WTC11 (cell line): ENCODE measurements around the gene RRAD. TPM values are rescaled to one million over a fixed set of nuclear protein-coding genes. Genes with fewer than 3 reads are reported as not detected.

Source experiments
- CDX4 ChIP-seq: fragments of 250-450 bp; sonication (Bioruptor Pico); IDR thresholded peaks from 2 replicates; pipeline ENCODE4 v1.9.0; 2021; ENCODE audit warnings: moderate library complexity, mild to moderate bottlenecking, inconsistent platforms, borderline replicate concordance
- CREM ChIP-seq: sonication (generic); formaldehyde crosslinking; IDR thresholded peaks from 2 replicates; pipeline ENCODE4 v1.8.1; 2022; ENCODE audit warnings: mild to moderate bottlenecking, missing genetic modification reagents, moderate library complexity
- EMX1 ChIP-seq: fragments of 250-450 bp; sonication (Bioruptor Pico); IDR thresholded peaks from 2 replicates; pipeline ENCODE4 v1.8.0; 2021; ENCODE audit warnings: mild to moderate bottlenecking
- ERG ChIP-seq: fragments of 250-450 bp; sonication (Bioruptor Pico); IDR thresholded peaks from 2 replicates; pipeline ENCODE4 v1.8.0; 2021; ENCODE audit warnings: mild to moderate bottlenecking
- ESRRA ChIP-seq: sonication (generic); formaldehyde crosslinking; IDR thresholded peaks from 2 replicates; pipeline ENCODE4 v1.8.1; 2022; ENCODE audit warnings: mild to moderate bottlenecking, missing genetic modification reagents, borderline replicate concordance
- FOXJ3 ChIP-seq: sonication (generic); formaldehyde crosslinking; IDR thresholded peaks from 2 replicates; pipeline ENCODE4 v1.9.0; 2021; ENCODE audit warnings: missing genetic modification reagents, mild to moderate bottlenecking, borderline replicate concordance
- FOXK1 ChIP-seq: sonication (generic); formaldehyde crosslinking; IDR thresholded peaks from 2 replicates; pipeline ENCODE4 v1.8.0; 2022; ENCODE audit warnings: mild to moderate bottlenecking, moderate library complexity, missing genetic modification reagents
- FOXP4 ChIP-seq: sonication (generic); formaldehyde crosslinking; IDR thresholded peaks from 2 replicates; pipeline ENCODE4 v1.8.0; 2022; ENCODE audit warnings: mild to moderate bottlenecking, missing genetic modification reagents
- GABPB1 ChIP-seq: sonication (generic); formaldehyde crosslinking; IDR thresholded peaks from 2 replicates; pipeline ENCODE4 v1.8.1; 2023; ENCODE audit warnings: mild to moderate bottlenecking, missing genetic modification reagents
- GRHL2 ChIP-seq: fragments of 250-450 bp; sonication (Bioruptor Pico); IDR thresholded peaks from 2 replicates; pipeline ENCODE4 v1.8.0; 2022; ENCODE audit warnings: mild to moderate bottlenecking, moderate library complexity; ENCODE audit not compliant: insufficient replicate concordance, severe bottlenecking
- IRF2 ChIP-seq: sonication (generic); formaldehyde crosslinking; IDR thresholded peaks from 2 replicates; pipeline ENCODE4 v1.8.0; 2022; ENCODE audit warnings: low read depth, missing genetic modification reagents, borderline replicate concordance
- MYBL2 ChIP-seq: sonication (generic); formaldehyde crosslinking; IDR thresholded peaks from 2 replicates; pipeline ENCODE4 v1.8.1; 2023; ENCODE audit warnings: mild to moderate bottlenecking, moderate library complexity, missing genetic modification reagents
- NFATC4 ChIP-seq: fragments of 250-450 bp; sonication (Bioruptor Pico); IDR thresholded peaks from 2 replicates; pipeline ENCODE4 v1.9.0; 2021; ENCODE audit warnings: mild to moderate bottlenecking
- NFYB ChIP-seq: sonication (generic); formaldehyde crosslinking; conservative IDR thresholded peaks from 2 replicates; pipeline ENCODE4 v1.8.0; 2022; ENCODE audit warnings: low read depth, missing genetic modification reagents
- NR2C2 ChIP-seq: sonication (generic); formaldehyde crosslinking; IDR thresholded peaks from 2 replicates; pipeline ENCODE4 v1.8.0; 2022; ENCODE audit warnings: mild to moderate bottlenecking, missing genetic modification reagents
- PRRX2 ChIP-seq: fragments of 250-450 bp; sonication (Bioruptor Pico); IDR thresholded peaks from 2 replicates; pipeline ENCODE4 v1.8.0; 2021; ENCODE audit warnings: mild to moderate bottlenecking
- SMAD3 ChIP-seq: sonication (generic); formaldehyde crosslinking; IDR thresholded peaks from 2 replicates; pipeline ENCODE4 v1.8.0; 2022; ENCODE audit warnings: missing genetic modification reagents, mild to moderate bottlenecking, borderline replicate concordance
- SOX15 ChIP-seq: fragments of 250-450 bp; sonication (Bioruptor Pico); IDR thresholded peaks from 2 replicates; pipeline ENCODE4 v1.9.0; 2021; ENCODE audit warnings: mild to moderate bottlenecking
- TCF7 ChIP-seq: sonication (generic); formaldehyde crosslinking; IDR thresholded peaks from 2 replicates; pipeline ENCODE4 v1.8.0; 2022; ENCODE audit warnings: mild to moderate bottlenecking, low read depth, missing genetic modification reagents, moderate library complexity
- TP53 ChIP-seq: sonication (generic); formaldehyde crosslinking; IDR thresholded peaks from 2 replicates; pipeline ENCODE4 v1.8.1; 2023; ENCODE audit warnings: mild to moderate bottlenecking, missing genetic modification reagents
- ZNF121 ChIP-seq: sonication (generic); formaldehyde crosslinking; IDR thresholded peaks from 2 replicates; pipeline ENCODE4 v1.8.0; 2023; ENCODE audit warnings: missing genetic modification reagents
- ZNF219 ChIP-seq: sonication (generic); formaldehyde crosslinking; IDR thresholded peaks from 2 replicates; pipeline ENCODE4 v1.8.0; 2023; ENCODE audit warnings: missing genetic modification reagents, mild to moderate bottlenecking, borderline replicate concordance
- ZNF232 ChIP-seq: sonication (generic); formaldehyde crosslinking; IDR thresholded peaks from 2 replicates; pipeline ENCODE4 v1.8.0; 2022; ENCODE audit warnings: mild to moderate bottlenecking, missing genetic modification reagents
- ZNF263 ChIP-seq: sonication (generic); formaldehyde crosslinking; IDR thresholded peaks from 2 replicates; pipeline ENCODE4 v1.8.1; 2022; ENCODE audit warnings: low read depth, mild to moderate bottlenecking, moderate library complexity, missing genetic modification reagents
- ZNF423 ChIP-seq: fragments of 250-450 bp; sonication (Bioruptor Pico); IDR thresholded peaks from 2 replicates; pipeline ENCODE4 v2.1.2; 2022; ENCODE audit warnings: mild to moderate bottlenecking, moderate library complexity
- total RNA-seq: library from RNA; stranded (reverse); gene quantifications from 3 replicates; pipeline ENCODE4 v1.2.3, GENCODE V29; 2021
- TF ChIP-seq, protein P1 (sequence below): sonication (generic); formaldehyde crosslinking; IDR thresholded peaks from 2 replicates; pipeline ENCODE4 v1.8.1; 2023; ENCODE audit warnings: mild to moderate bottlenecking, missing genetic modification reagents
- TF ChIP-seq, protein P2 (sequence below): sonication (generic); formaldehyde crosslinking; IDR thresholded peaks from 2 replicates; pipeline ENCODE4 v1.8.1; 2022; ENCODE audit warnings: mild to moderate bottlenecking, missing genetic modification reagents, moderate library complexity, borderline replicate concordance
- TF ChIP-seq, protein P3 (sequence below): sonication (generic); formaldehyde crosslinking; IDR thresholded peaks from 2 replicates; pipeline ENCODE4 v1.8.0; 2022; ENCODE audit warnings: mild to moderate bottlenecking, missing genetic modification reagents
- TF ChIP-seq, protein P4 (sequence below): sonication (generic); formaldehyde crosslinking; IDR thresholded peaks from 2 replicates; pipeline ENCODE4 v1.8.1; 2023; ENCODE audit warnings: mild to moderate bottlenecking, missing genetic modification reagents, borderline replicate concordance

RRAD gene
- total RNA-seq, 1 experiment from 2014 or later, result 0.52 TPM

DNA sequence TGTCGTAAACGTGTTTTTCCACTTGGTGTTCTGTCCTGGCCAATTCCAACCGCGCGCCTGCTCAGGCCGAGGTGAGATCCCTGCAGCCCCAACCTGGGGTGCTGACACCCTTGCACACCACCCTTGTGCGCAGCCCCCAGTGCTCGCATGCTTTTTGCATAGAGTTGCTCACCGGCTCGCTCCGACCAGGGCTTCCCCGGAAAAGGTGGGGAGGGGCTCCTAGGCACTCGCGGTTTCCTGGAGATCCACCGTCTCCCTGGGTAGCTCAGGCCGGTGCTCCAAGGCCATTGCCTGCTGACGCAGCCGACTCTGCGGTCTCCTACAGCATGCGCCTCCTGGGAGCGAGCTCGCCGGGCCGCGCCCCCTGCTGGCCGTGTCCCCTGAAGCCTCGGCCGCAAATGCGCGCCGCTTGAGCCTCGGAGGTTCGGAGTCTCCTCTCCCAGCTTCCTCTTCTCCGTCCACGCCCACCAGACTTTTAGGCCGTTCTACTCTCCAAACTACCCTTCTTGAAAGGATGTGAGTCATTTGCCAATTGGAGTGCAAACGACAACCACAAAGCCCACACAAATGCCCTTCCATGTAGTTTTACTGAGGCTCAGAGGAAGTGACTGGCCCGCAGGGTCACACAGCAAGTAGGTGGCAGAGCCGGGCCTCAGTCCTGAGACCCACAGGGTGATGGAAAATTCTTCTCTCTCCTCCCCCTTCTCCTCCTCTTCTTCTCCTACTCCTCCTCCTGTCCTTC lies 52.2 kb downstream of the RRAD start (continued):
- no peak for TF ChIP-seq ESRRA (CRISPR knock-in tag)
- no peak for TF ChIP-seq TP53 (CRISPR knock-in tag)
- TF ChIP-seq PRRX2 (CRISPR knock-in tag), result no peak
- TF ChIP-seq, protein P1, sequence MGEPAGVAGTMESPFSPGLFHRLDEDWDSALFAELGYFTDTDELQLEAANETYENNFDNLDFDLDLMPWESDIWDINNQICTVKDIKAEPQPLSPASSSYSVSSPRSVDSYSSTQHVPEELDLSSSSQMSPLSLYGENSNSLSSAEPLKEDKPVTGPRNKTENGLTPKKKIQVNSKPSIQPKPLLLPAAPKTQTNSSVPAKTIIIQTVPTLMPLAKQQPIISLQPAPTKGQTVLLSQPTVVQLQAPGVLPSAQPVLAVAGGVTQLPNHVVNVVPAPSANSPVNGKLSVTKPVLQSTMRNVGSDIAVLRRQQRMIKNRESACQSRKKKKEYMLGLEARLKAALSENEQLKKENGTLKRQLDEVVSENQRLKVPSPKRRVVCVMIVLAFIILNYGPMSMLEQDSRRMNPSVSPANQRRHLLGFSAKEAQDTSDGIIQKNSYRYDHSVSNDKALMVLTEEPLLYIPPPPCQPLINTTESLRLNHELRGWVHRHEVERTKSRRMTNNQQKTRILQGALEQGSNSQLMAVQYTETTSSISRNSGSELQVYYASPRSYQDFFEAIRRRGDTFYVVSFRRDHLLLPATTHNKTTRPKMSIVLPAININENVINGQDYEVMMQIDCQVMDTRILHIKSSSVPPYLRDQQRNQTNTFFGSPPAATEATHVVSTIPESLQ (CRISPR knock-in tag), result no peak
- TF ChIP-seq GRHL2 (CRISPR knock-in tag), result no peak
- no peak for TF ChIP-seq ERG
- TF ChIP-seq, protein P2, sequence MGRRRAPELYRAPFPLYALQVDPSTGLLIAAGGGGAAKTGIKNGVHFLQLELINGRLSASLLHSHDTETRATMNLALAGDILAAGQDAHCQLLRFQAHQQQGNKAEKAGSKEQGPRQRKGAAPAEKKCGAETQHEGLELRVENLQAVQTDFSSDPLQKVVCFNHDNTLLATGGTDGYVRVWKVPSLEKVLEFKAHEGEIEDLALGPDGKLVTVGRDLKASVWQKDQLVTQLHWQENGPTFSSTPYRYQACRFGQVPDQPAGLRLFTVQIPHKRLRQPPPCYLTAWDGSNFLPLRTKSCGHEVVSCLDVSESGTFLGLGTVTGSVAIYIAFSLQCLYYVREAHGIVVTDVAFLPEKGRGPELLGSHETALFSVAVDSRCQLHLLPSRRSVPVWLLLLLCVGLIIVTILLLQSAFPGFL, result no peak
- no peak for TF ChIP-seq TCF7 (CRISPR knock-in tag)
- TF ChIP-seq SMAD3, result no peak
- TF ChIP-seq CREM, result peak; percentile 50; the same call in 1 of the 2 replicates
- TF ChIP-seq ZNF219 (CRISPR knock-in tag), result no peak
- no peak for TF ChIP-seq CDX4 (CRISPR knock-in tag)
- TF ChIP-seq FOXP4 (CRISPR knock-in tag), result no peak
- 0 out of 2 replicates have a peak, but pooled peaks have one; percentile 0 for TF ChIP-seq MYBL2 (CRISPR knock-in tag)
- TF ChIP-seq NFATC4 (CRISPR knock-in tag), result no peak
- no peak for TF ChIP-seq SOX15 (CRISPR knock-in tag)
- TF ChIP-seq ZNF232 (CRISPR knock-in tag), result no peak
- TF ChIP-seq FOXK1 (CRISPR knock-in tag), result no peak
- TF ChIP-seq, protein P3, sequence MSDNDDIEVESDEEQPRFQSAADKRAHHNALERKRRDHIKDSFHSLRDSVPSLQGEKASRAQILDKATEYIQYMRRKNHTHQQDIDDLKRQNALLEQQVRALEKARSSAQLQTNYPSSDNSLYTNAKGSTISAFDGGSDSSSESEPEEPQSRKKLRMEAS (CRISPR knock-in tag), result peak; percentile 94
- peak; percentile 69 for TF ChIP-seq GABPB1
- TF ChIP-seq, protein P4, sequence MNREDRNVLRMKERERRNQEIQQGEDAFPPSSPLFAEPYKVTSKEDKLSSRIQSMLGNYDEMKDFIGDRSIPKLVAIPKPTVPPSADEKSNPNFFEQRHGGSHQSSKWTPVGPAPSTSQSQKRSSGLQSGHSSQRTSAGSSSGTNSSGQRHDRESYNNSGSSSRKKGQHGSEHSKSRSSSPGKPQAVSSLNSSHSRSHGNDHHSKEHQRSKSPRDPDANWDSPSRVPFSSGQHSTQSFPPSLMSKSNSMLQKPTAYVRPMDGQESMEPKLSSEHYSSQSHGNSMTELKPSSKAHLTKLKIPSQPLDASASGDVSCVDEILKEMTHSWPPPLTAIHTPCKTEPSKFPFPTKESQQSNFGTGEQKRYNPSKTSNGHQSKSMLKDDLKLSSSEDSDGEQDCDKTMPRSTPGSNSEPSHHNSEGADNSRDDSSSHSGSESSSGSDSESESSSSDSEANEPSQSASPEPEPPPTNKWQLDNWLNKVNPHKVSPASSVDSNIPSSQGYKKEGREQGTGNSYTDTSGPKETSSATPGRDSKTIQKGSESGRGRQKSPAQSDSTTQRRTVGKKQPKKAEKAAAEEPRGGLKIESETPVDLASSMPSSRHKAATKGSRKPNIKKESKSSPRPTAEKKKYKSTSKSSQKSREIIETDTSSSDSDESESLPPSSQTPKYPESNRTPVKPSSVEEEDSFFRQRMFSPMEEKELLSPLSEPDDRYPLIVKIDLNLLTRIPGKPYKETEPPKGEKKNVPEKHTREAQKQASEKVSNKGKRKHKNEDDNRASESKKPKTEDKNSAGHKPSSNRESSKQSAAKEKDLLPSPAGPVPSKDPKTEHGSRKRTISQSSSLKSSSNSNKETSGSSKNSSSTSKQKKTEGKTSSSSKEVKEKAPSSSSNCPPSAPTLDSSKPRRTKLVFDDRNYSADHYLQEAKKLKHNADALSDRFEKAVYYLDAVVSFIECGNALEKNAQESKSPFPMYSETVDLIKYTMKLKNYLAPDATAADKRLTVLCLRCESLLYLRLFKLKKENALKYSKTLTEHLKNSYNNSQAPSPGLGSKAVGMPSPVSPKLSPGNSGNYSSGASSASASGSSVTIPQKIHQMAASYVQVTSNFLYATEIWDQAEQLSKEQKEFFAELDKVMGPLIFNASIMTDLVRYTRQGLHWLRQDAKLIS, result no peak
- no peak for TF ChIP-seq FOXJ3 (CRISPR knock-in tag)
- no peak for TF ChIP-seq NFYB
- peak; percentile 55; the same call in 1 of the 2 replicates for TF ChIP-seq ZNF423
- no peak for TF ChIP-seq ZNF121 (CRISPR knock-in tag)
- no peak for TF ChIP-seq IRF2 (CRISPR knock-in tag)
- TF ChIP-seq ZNF263 (CRISPR knock-in tag), result peak; percentile 72
- no peak for TF ChIP-seq NR2C2 (CRISPR knock-in tag)
- no peak for TF ChIP-seq EMX1 (CRISPR knock-in tag)
